ENCODE results near the gene ATRX.

Gene ATRX

GRCh38 chrX:77617206-77617605 lies 168.8 kb downstream of the ATRX start:
- no peaks in the 10 kb centered on the region for H3K4me1 ChIP-seq (ENCODE audit: control insufficient read depth, insufficient read depth, low read length)
- no peak overlapping the region for H3K4me3 ChIP-seq (ENCODE audit: low read depth, low read length)
- ChIA-PET POLR2A (no interaction called here), CTCF (interaction anchor here (0.6 kb wide), 1 partner anchor 79 kb away, joined by 3 read pairs; no protein-coding TSS in a partner anchor)
- TF ChIP-seq ZNF610 (tag by site-specific recombination; IDR thresholded peaks at IDR 0.05; ENCODE audit: borderline replicate concordance) (no peak), ZNF571 (tag by site-specific recombination; IDR thresholded peaks at IDR 0.05) (no peak), ZNF549 (tag by site-specific recombination; IDR thresholded peaks at IDR 0.05) (no peak), ZNF488 (tag by site-specific recombination; IDR thresholded peaks at IDR 0.05) (no peak), ZNF623 (tag by site-specific recombination; IDR thresholded peaks at IDR 0.05) (no peak), ZNF394 (tag by site-specific recombination; IDR thresholded peaks at IDR 0.05; ENCODE audit: borderline replicate concordance) (no peak), ZBTB17 (tag by site-specific recombination; IDR thresholded peaks at IDR 0.05) (no peak), HOXD13 (CRISPR knock-in tag; IDR thresholded peaks at IDR 0.05; ENCODE audit: borderline replicate concordance) (no peak), ZNF274 (IDR thresholded peaks at IDR 0.05; ENCODE audit: low read length) (no peak), ZNF274 (tag by site-specific recombination; IDR thresholded peaks at IDR 0.05; ENCODE audit: borderline replicate concordance) (no peak), ZBTB11 (tag by site-specific recombination; conservative IDR thresholded peaks at IDR 0.05; ENCODE audit: low read depth) (no peak), ZFP37 (tag by site-specific recombination; IDR thresholded peaks at IDR 0.05) (no peak), PATZ1 (tag by site-specific recombination; IDR thresholded peaks at IDR 0.05) (no peak), MZF1 (tag by site-specific recombination; IDR thresholded peaks at IDR 0.05; ENCODE audit: borderline replicate concordance) (no peak), IKZF3 (tag by site-specific recombination; IDR thresholded peaks at IDR 0.05) (no peak), ZNF175 (tag by site-specific recombination; IDR thresholded peaks at IDR 0.05) (no peak), ZNF830 (tag by site-specific recombination; IDR thresholded peaks at IDR 0.05; ENCODE audit: low read depth) (no peak), ZNF350 (tag by site-specific recombination; IDR thresholded peaks at IDR 0.05) (no peak)
- peaks cover 31 to 36% of the 10 kb centered on the region in 2 experiments for H3K36me3 ChIP-seq (ENCODE audit: control insufficient read depth in 2 of 2, insufficient read depth in 1 of 2, low read length in 2 of 2)
- no peak overlapping the region for H3K27ac ChIP-seq (ENCODE audit: extremely low read depth, low read depth, low read length)
- no peaks in the 10 kb centered on the region for H3K9me3 ChIP-seq (ENCODE audit: control insufficient read depth, insufficient read depth, low read depth, low read length)

- Histone ChIP-seq H3K36me3 (ENCODE audit: control insufficient read depth in 2 of 2, insufficient read depth in 1 of 2, low read length in 2 of 2) (peaks cover 4 to 22% of the 10 kb centered on the region in 2 experiments), H3K9me3 (ENCODE audit: control insufficient read depth, insufficient read depth, low read depth, low read length) (peaks cover 3% of the 10 kb centered on the region; the same call in 1 of the 2 replicates), H3K4me3 (ENCODE audit: low read depth, low read length) (no peak overlapping the region), H3K4me1 (ENCODE audit: control insufficient read depth, insufficient read depth, low read length) (no peaks in the 10 kb centered on the region), H3K27ac (ENCODE audit: extremely low read depth, low read depth, low read length) (no peak overlapping the region)
- CTCF ChIA-PET: no interaction called here
- POLR2A ChIA-PET: no interaction called here
- TF ChIP-seq PRDM2 (tag by site-specific recombination; IDR thresholded peaks at IDR 0.05; ENCODE audit: borderline replicate concordance) (no peak), ZNF692 (tag by site-specific recombination; IDR thresholded peaks at IDR 0.05) (no peak), ZNF239 (tag by site-specific recombination; IDR thresholded peaks at IDR 0.05) (no peak)
Observed at GRCh38 chrX:77603635-77604336, 182.2 kb downstream of the ATRX start.
